Measurements from ENCODE around the gene GCNT3.
A peak's percentile ranks its signal among the peaks of the same experiment; 100 is the strongest.
"Not testable (repeated sequence)": the region's sequence is repeated elsewhere in the genome, so short reads cannot be mapped to it uniquely, and the experiment has no call there.

GCNT3 gene

GRCh38 chr15:59616379-59616778 is 4.8 kb downstream of the GCNT3 start:
- DNase-seq (ENCODE audit: low read depth), result no peak

- DNase-seq (ENCODE audit: low read depth), result no peak
These were observed 6.8 kb downstream of the GCNT3 start for GRCh38 chr15:59618406-59618805.

- peak; percentile 10 for DNase-seq (ENCODE audit: low read depth)
These were observed 10.7 kb downstream of the GCNT3 start for GRCh38 chr15:59622289-59622688.

GRCh38 chr15:59632714-59633113 is 21.1 kb downstream of the GCNT3 start:
- no peak for DNase-seq (ENCODE audit: low read depth)

GRCh38 chr15:59636184-59636583 is 24.6 kb downstream of the GCNT3 start:
- DNase-seq (ENCODE audit: low read depth), result no peak

GRCh38 chr15:59637507-59637906 is 25.9 kb downstream of the GCNT3 start:
- DNase-seq (ENCODE audit: low read depth), result not testable (repeated sequence)

- no peak for DNase-seq (ENCODE audit: low read depth)
These were observed 30.8 kb downstream of the GCNT3 start for GRCh38 chr15:59642351-59642750.

GRCh38 chr15:59644756-59645155 is 33.2 kb downstream of the GCNT3 start:
- DNase-seq (ENCODE audit: low read depth), result no peak

- DNase-seq (ENCODE audit: low read depth), result not testable (repeated sequence)
These were observed 34.2 kb downstream of the GCNT3 start for GRCh38 chr15:59645812-59646211.

GRCh38 chr15:59646277-59646676 is 34.7 kb downstream of the GCNT3 start:
- no peak for DNase-seq (ENCODE audit: low read depth)

- no peak for DNase-seq (ENCODE audit: low read depth)
These were observed 35.5 kb downstream of the GCNT3 start for GRCh38 chr15:59647085-59647484.

- DNase-seq (ENCODE audit: low read depth), result no peak
These were observed 38.0 kb downstream of the GCNT3 start for GRCh38 chr15:59649603-59650002.

GRCh38 chr15:59654046-59654445 is 42.5 kb downstream of the GCNT3 start:
- no peak for DNase-seq (ENCODE audit: low read depth)

GRCh38 chr15:59656897-59657634 is 45.5 kb downstream of the GCNT3 start, which contains the start of gene GTF2A2:
TSS of gene GTF2A2 (minus strand) at chr15:59657515. CDS start at chr15:59652277, 5,238 bp downstream.
- DNase-seq (ENCODE audit: low read depth), result peak; percentile 85

GRCh38 chr15:59657635-59658125 is 46.1 kb downstream of the GCNT3 start:
- no peak for DNase-seq (ENCODE audit: low read depth)

GRCh38 chr15:59659366-59659765 is 47.8 kb downstream of the GCNT3 start:
- no peak for DNase-seq (ENCODE audit: low read depth)

- peak; percentile 27 for DNase-seq (ENCODE audit: low read depth)
These were observed 50.7 kb downstream of the GCNT3 start for GRCh38 chr15:59662260-59662659.

GRCh38 chr15:59668556-59668955 is 57.0 kb downstream of the GCNT3 start:
- no peak for DNase-seq (ENCODE audit: low read depth)

All from fibroblast of the conjunctiva (primary cell).